Hepatocyte (in vitro differentiated cells): ENCODE measurements around the gene MN1.

ENCODE experiments used
- CTCF ChIP-seq: fragments of 200-600 bp; sonication (generic); IDR thresholded peaks from 2 replicates; pipeline ENCODE4 v1.5.1; 2016; ENCODE audit warnings: antibody characterized with exemption, mild to moderate bottlenecking; ENCODE audit not compliant: poor library complexity
- EZH2 ChIP-seq: fragments of 200-600 bp; sonication (generic); IDR thresholded peaks from 2 replicates; pipeline ENCODE4 v1.6.1; 2016; ENCODE audit warnings: antibody characterized with exemption, mild to moderate bottlenecking, borderline replicate concordance
- EZH2phosphoT487 ChIP-seq: fragments of 200-600 bp; sonication (generic); IDR thresholded peaks from one replicate; pipeline ENCODE4 v1.6.1; 2018; ENCODE audit warnings: antibody characterized with exemption, mild to moderate bottlenecking, low read depth, moderate library complexity; ENCODE audit not compliant: unreplicated experiment, severe bottlenecking

DNA sequence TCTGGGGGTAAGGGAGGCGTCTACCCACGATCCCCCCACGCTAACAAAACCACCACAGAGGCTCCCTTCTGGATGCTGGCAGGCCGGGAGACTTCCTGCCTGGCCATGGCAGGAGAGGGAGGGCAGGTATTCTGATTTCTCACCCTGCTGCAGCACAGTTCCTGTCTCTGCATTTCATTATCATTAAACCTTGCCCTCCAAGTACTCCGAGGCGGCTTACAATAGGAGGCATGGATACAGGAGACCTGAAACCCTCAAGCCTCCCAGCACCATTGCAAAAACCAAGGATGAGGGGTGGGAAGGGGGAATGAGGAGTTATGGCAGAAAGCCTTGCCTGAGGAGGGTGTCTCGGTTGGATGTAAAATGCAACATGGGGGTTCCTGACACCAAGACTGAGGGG is 44.1 kb upstream of the MN1 start:
- TF ChIP-seq EZH2 (no peak), CTCF (no peak), EZH2phosphoT487 (no peak)
